ENCODE results near the gene PCDH11X. TPM values are rescaled to one million over a fixed set of nuclear protein-coding genes. Genes with fewer than 3 reads are reported as not detected.
"Not testable (repeated sequence)": the region's sequence is repeated elsewhere in the genome, so short reads cannot be mapped to it uniquely, and the experiment has no call there.

Gene PCDH11X
- total RNA-seq, 2 donors from 2014 or later = 1.1 to 3.3 TPM

DNA sequence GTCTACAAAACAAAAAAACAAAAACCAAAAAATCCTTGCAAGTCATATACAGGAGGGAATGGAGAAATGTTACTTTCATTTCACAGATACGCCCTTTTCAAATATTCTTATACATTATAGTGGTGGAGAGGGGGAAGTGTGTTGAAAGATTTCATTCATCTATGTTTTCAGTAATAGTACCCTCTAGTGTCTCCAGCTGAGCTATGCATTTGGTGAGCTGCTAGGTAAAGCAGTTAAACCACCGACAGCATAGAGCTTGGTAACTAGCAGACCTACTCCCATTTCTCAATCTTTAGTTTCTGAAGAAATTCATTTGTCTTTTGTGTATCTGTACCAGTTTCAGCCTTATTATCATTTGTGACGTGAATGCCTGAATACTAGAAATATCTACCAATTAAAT is 5.2 kb upstream of the PCDH11X start:
- not testable (repeated sequence) for H3K4me1 Mint-ChIP-seq; H3K9me3 ChIP-seq (ENCODE audit: control insufficient read depth, low read length); H3K27ac ChIP-seq (ENCODE audit: low read depth, low read length); H3K9ac ChIP-seq (ENCODE audit: extremely low read depth, low read length, poor library complexity, severe bottlenecking); H3K36me3 ChIP-seq (ENCODE audit: control insufficient read depth, insufficient read depth, low read length); H3K27ac Mint-ChIP-seq; H3K9me3 Mint-ChIP-seq; H3K36me3 Mint-ChIP-seq (ENCODE audit: low read depth); H3K4me3 ChIP-seq (ENCODE audit: low read length); H3K4me3 Mint-ChIP-seq; H3K4me1 ChIP-seq (ENCODE audit: control insufficient read depth, insufficient read depth, low read length); DNase-seq
- WGBS, 2 experiments (ENCODE audit: insufficient coverage in 1 of 2, insufficient read length in 1 of 2) = 67% methylated on average over 1 of the region's 3 CpGs; no CpG with 5 or more reads in 1 of the 2 experiments
- TF ChIP-seq, protein P1, sequence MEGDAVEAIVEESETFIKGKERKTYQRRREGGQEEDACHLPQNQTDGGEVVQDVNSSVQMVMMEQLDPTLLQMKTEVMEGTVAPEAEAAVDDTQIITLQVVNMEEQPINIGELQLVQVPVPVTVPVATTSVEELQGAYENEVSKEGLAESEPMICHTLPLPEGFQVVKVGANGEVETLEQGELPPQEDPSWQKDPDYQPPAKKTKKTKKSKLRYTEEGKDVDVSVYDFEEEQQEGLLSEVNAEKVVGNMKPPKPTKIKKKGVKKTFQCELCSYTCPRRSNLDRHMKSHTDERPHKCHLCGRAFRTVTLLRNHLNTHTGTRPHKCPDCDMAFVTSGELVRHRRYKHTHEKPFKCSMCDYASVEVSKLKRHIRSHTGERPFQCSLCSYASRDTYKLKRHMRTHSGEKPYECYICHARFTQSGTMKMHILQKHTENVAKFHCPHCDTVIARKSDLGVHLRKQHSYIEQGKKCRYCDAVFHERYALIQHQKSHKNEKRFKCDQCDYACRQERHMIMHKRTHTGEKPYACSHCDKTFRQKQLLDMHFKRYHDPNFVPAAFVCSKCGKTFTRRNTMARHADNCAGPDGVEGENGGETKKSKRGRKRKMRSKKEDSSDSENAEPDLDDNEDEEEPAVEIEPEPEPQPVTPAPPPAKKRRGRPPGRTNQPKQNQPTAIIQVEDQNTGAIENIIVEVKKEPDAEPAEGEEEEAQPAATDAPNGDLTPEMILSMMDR (conservative IDR thresholded peaks at IDR 0.05) = peak; percentile 61
- H3K27me3 Mint-ChIP-seq (ENCODE audit: insufficient read depth) = peaks cover 19% of the 10 kb centered on the region
- peaks cover 11% of the 10 kb centered on the region for H3K27me3 ChIP-seq (ENCODE audit: control insufficient read depth, insufficient read depth, low read length, poor library complexity, severe bottlenecking)

DNA sequence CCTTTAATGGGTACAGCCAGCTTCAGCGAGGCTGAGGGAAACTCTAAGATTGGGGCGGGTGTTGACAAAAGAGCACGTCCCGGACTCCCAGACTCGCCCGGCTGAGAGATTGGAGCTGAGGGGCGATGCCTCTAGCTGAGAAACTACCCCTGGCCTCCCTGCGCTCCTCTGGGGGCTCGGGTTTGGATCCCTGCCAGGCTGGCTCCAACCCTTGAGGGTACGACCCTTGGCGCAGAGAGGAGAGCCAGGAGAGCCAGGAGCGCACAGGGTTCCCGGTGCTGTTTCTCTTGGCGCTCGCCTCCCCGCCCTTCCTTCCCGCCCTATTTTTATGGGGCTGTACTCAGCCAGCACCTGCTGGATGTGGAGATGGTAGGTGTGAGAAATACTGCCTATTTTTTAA is 833 bp downstream of the PCDH11X start:
- H3K4me1 Mint-ChIP-seq; H3K9ac ChIP-seq (ENCODE audit: extremely low read depth, low read length, poor library complexity, severe bottlenecking); H3K9me3 ChIP-seq (ENCODE audit: control insufficient read depth, low read length); H3K27ac ChIP-seq (ENCODE audit: low read depth, low read length); H3K9me3 Mint-ChIP-seq; H3K36me3 ChIP-seq (ENCODE audit: control insufficient read depth, insufficient read depth, low read length); H3K36me3 Mint-ChIP-seq (ENCODE audit: low read depth); H3K4me1 ChIP-seq (ENCODE audit: control insufficient read depth, insufficient read depth, low read length); H3K27ac Mint-ChIP-seq: not testable (repeated sequence)
- Histone ChIP-seq H3K27me3 (ENCODE audit: control insufficient read depth, insufficient read depth, low read length, poor library complexity, severe bottlenecking) (peaks cover 34% of the 10 kb centered on the region), H3K4me3 (ENCODE audit: low read length) (peak overlapping the region; percentile 66)
- H3K4me3 Mint-ChIP-seq = peak overlapping the region; percentile 60
- peak; percentile 61 for DNase-seq
- 0% methylated on average over 13 of the region's 17 CpGs; no CpG with 5 or more reads in 1 of the 2 experiments for WGBS, 2 experiments (ENCODE audit: insufficient coverage in 1 of 2, insufficient read length in 1 of 2)
- peaks cover 65% of the 10 kb centered on the region for H3K27me3 Mint-ChIP-seq (ENCODE audit: insufficient read depth)

DNA sequence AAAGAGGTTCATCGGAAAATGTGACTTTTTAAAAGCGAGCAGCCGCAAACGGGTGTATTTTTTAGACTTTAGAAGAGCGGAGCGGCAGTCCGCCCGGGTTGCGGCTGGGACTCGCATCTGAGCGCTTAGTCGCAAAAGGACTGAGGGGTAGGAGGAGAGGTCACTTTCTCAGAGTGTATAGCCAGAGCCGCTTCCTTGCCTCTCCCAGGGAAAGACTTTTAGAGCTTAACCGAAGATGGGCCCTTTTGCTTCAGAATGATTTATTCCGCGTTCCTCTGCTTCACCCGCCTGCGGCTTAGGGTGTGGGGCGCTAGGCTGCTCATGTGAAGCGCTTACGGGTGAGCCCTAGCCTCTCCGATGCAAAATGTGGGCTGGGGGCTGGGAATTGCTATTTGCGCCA is 1.5 kb downstream of the PCDH11X start:
- peak; percentile 63 for DNase-seq
- not testable (repeated sequence) for H3K27ac ChIP-seq (ENCODE audit: low read depth, low read length); H3K36me3 ChIP-seq (ENCODE audit: control insufficient read depth, insufficient read depth, low read length); H3K27ac Mint-ChIP-seq; H3K36me3 Mint-ChIP-seq (ENCODE audit: low read depth); H3K9me3 Mint-ChIP-seq; H3K9ac ChIP-seq (ENCODE audit: extremely low read depth, low read length, poor library complexity, severe bottlenecking); H3K4me1 Mint-ChIP-seq; H3K4me3 ChIP-seq (ENCODE audit: low read length); H3K9me3 ChIP-seq (ENCODE audit: control insufficient read depth, low read length); H3K4me1 ChIP-seq (ENCODE audit: control insufficient read depth, insufficient read depth, low read length)
- WGBS, 2 experiments (ENCODE audit: insufficient coverage in 1 of 2, insufficient read length in 1 of 2) = 1% methylated on average over 20 of the region's 23 CpGs; no CpG with 5 or more reads in 1 of the 2 experiments
- Mint-ChIP-seq H3K27me3 (ENCODE audit: insufficient read depth) (peaks cover 70% of the 10 kb centered on the region), H3K4me3 (peak overlapping the region; percentile 60)
- H3K27me3 ChIP-seq (ENCODE audit: control insufficient read depth, insufficient read depth, low read length, poor library complexity, severe bottlenecking) = peaks cover 34% of the 10 kb centered on the region

DNA sequence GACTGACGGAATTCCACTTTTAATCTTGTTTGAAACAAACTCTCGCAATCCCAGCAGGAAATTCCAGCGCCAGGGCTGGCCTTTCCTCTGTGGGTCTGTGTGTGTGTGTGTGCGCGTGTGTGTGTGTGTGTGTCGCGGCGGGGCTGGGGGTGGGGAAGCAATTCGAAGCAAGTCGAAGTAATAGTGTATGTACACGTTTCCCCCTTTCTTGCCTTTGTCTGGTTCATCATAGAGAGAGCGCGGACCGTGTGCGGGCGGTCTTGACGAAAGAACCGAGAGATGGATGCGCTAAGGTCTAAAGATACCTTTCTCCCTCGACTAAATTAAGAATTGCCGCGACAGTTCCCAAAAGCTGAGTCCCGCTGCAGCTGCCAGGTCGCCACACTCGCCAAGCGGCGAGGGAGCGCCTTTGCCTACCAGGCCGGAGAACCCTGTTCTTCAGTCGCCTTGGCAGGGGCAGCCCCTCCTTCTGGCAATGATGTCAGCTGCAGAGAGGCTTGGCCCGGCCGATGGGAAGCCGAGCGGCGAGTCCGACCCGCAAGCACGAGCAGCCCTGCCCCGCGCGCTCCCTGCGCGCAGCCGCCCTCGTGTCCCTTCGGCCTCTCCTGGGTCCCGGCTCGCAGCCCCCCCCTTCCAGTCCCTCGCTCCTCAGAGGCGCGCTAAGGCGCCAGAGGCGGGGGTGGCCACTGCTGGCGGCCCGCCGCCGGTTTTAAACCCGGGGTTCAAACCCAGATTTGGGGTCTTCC is 2.6 kb downstream of the PCDH11X start:
- peak; percentile 64 for DNase-seq
- H3K9ac ChIP-seq (ENCODE audit: extremely low read depth, low read length, poor library complexity, severe bottlenecking); H3K9me3 ChIP-seq (ENCODE audit: control insufficient read depth, low read length); H3K9me3 Mint-ChIP-seq; H3K4me3 ChIP-seq (ENCODE audit: low read length); H3K27ac Mint-ChIP-seq; H3K27ac ChIP-seq (ENCODE audit: low read depth, low read length); H3K36me3 ChIP-seq (ENCODE audit: control insufficient read depth, insufficient read depth, low read length); H3K4me1 Mint-ChIP-seq; H3K36me3 Mint-ChIP-seq (ENCODE audit: low read depth); H3K4me1 ChIP-seq (ENCODE audit: control insufficient read depth, insufficient read depth, low read length): not testable (repeated sequence)
- WGBS, 2 experiments (ENCODE audit: insufficient coverage in 1 of 2, insufficient read length in 1 of 2) = 0% methylated on average over 4 of the region's 58 CpGs; no CpG with 5 or more reads in 1 of the 2 experiments
- peaks cover 64% of the 10 kb centered on the region for H3K27me3 Mint-ChIP-seq (ENCODE audit: insufficient read depth)
- H3K4me3 Mint-ChIP-seq = peak overlapping the region; percentile 60
- H3K27me3 ChIP-seq (ENCODE audit: control insufficient read depth, insufficient read depth, low read length, poor library complexity, severe bottlenecking) = peaks cover 34% of the 10 kb centered on the region

DNA sequence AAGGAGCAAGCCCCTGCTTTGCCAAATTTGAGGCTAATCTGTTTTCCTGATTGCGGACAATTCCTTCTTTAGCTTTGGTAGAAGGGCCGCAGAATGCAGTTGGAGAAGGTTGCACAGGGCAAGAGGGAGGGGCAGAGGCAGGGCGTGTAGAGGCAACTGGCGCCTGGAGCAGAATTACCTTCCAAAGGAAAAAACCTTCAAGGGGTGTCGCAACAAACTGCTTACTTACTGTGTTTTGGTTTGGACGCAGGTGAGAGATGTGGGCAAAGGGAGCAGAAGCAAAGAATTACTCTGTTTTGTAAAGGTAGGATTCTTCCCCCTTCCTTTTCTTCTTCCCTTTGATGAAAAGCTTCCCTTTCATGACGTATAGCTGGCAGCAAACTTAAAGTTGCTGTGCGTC is 3.6 kb downstream of the PCDH11X start:
- not testable (repeated sequence) for H3K4me1 Mint-ChIP-seq; H3K9ac ChIP-seq (ENCODE audit: extremely low read depth, low read length, poor library complexity, severe bottlenecking); H3K27ac ChIP-seq (ENCODE audit: low read depth, low read length); H3K4me1 ChIP-seq (ENCODE audit: control insufficient read depth, insufficient read depth, low read length); H3K9me3 Mint-ChIP-seq; H3K27ac Mint-ChIP-seq; H3K36me3 Mint-ChIP-seq (ENCODE audit: low read depth); H3K36me3 ChIP-seq (ENCODE audit: control insufficient read depth, insufficient read depth, low read length); H3K4me3 ChIP-seq (ENCODE audit: low read length); H3K9me3 ChIP-seq (ENCODE audit: control insufficient read depth, low read length)
- peaks cover 26% of the 10 kb centered on the region for H3K27me3 ChIP-seq (ENCODE audit: control insufficient read depth, insufficient read depth, low read length, poor library complexity, severe bottlenecking)
- Mint-ChIP-seq H3K4me3 (peak overlapping the region; percentile 60), H3K27me3 (ENCODE audit: insufficient read depth) (peaks cover 56% of the 10 kb centered on the region)
- DNase-seq = peak; percentile 39
- WGBS, 2 experiments (ENCODE audit: insufficient coverage in 1 of 2, insufficient read length in 1 of 2) = 8% methylated on average over 4 of the region's 8 CpGs; no CpG with 5 or more reads in 1 of the 2 experiments

DNA sequence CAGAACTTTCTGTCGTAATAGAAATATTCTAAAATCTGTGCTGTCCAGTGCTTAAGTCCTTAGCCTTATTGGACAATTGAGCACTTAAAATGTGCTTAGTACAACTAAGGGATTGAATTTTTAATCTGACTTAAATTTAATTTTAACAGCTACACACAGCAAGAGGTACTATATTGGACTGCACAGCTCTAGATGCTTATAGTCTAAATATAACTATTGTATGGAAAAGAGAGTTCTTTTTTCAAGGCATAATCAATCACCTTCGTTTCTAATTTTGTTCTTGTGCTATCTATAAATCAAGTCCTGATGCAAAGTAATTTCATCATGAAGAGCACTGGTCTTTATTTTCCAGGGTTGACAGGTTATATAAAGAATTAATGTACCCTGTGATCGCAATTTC is 38.4 kb downstream of the PCDH11X start:
- not testable (repeated sequence) for H3K9me3 ChIP-seq (ENCODE audit: control insufficient read depth, low read length); H3K27ac ChIP-seq (ENCODE audit: low read depth, low read length); H3K27me3 ChIP-seq (ENCODE audit: control insufficient read depth, insufficient read depth, low read length, poor library complexity, severe bottlenecking); H3K9ac ChIP-seq (ENCODE audit: extremely low read depth, low read length, poor library complexity, severe bottlenecking); H3K27me3 Mint-ChIP-seq (ENCODE audit: insufficient read depth); H3K4me1 Mint-ChIP-seq; DNase-seq; H3K36me3 ChIP-seq (ENCODE audit: control insufficient read depth, insufficient read depth, low read length); H3K9me3 Mint-ChIP-seq; H3K36me3 Mint-ChIP-seq (ENCODE audit: low read depth); H3K4me3 ChIP-seq (ENCODE audit: low read length); H3K27ac Mint-ChIP-seq; H3K4me1 ChIP-seq (ENCODE audit: control insufficient read depth, insufficient read depth, low read length); H3K4me3 Mint-ChIP-seq
- 100% methylated on average over 1 of the region's 3 CpGs; no CpG with 5 or more reads in 1 of the 2 experiments for WGBS, 2 experiments (ENCODE audit: insufficient coverage in 1 of 2, insufficient read length in 1 of 2)

Data from endodermal cell (in vitro differentiated cells).